Kidney epithelial cell (primary cell): ENCODE results near the gene SF3A2. TPM values are rescaled to one million over a fixed set of nuclear protein-coding genes. Genes with fewer than 3 reads are reported as not detected.

Source experiments
- DNase-seq: peaks from one replicate; pipeline ENCODE4 v3.0.0-alpha.2; 2010; ENCODE audit warnings: low read depth
- H3K27me3 ChIP-seq: 2 replicates; pipeline ENCODE4 v1.6.0; 2011; ENCODE audit warnings: low read length; ENCODE audit not compliant: control insufficient read depth, insufficient read depth
- H3K36me3 ChIP-seq: 2 replicates; pipeline ENCODE4 v1.5.1; 2011; ENCODE audit warnings: low read length; ENCODE audit not compliant: control insufficient read depth, insufficient read depth
- H3K4me3 ChIP-seq: 2 replicates; pipeline ENCODE4 v1.5.1; 2011; ENCODE audit warnings: low read depth, mild to moderate bottlenecking, control low read depth, low read length
- CTCF ChIP-seq: IDR thresholded peaks from 2 replicates; pipeline ENCODE4 v1.5.1; 2011; ENCODE audit warnings: mild to moderate bottlenecking, moderate library complexity, low read length, control low read depth, inconsistent platforms; ENCODE audit not compliant: insufficient read depth, poor library complexity, severe bottlenecking
- total RNA-seq: library from RNA; depleted of rRNA; stranded (reverse); fragments of >200 nt; gene quantifications from 2 replicates; pipeline ENCODE4 v1.2.3, GENCODE V29; 2015

SF3A2 gene
- total RNA-seq, 1 donor from 2014 or later, result 72.4 TPM

- no peaks in the 10 kb centered on the region for H3K27me3 ChIP-seq
- no peak overlapping the region for H3K4me3 ChIP-seq
- TF ChIP-seq CTCF, result no peak
- DNase-seq, result no peak
- H3K36me3 ChIP-seq, result no peaks in the 10 kb centered on the region
These were observed 11.1 kb upstream of the SF3A2 start for GRCh38 chr19:2225415-2226050.

DNA sequence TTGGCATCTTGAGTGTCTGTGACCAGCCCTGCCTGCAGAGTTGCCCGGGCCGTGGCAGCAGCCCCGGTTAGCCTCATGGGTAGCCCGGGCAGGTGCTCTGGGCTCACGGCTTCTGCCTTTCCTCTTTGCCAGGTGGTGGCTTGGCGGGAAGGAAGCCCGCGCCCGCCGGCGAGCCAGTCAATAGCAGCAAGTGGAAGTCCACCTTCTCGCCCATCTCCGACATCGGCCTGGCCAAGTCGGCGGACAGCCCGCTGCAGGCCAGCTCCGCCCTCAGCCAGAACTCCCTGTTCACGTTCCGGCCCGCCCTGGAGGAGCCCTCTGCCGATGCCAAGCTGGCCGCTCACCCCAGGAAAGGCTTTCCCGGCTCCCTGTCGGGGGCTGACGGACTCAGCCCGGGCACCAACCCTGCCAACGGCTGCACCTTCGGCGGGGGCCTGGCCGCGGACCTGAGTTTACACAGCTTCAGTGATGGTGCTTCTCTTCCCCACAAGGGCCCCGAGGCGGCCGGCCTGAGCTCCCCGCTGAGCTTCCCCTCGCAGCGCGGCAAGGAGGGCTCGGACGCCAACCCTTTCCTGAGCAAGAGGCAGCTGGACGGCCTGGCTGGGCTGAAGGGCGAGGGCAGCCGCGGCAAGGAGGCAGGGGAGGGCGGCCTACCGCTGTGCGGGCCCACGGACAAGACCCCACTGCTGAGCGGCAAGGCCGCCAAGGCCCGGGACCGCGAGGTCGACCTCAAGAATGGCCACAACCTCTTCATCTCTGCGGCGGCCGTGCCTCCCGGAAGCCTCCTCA is 10.4 kb upstream of the SF3A2 start:
- no peak for TF ChIP-seq CTCF
- peaks cover 1% of the 10 kb centered on the region for H3K36me3 ChIP-seq
- DNase-seq, result no peak
- no peaks in the 10 kb centered on the region for H3K27me3 ChIP-seq
- no peak overlapping the region for H3K4me3 ChIP-seq

- no peak for TF ChIP-seq CTCF
- Histone ChIP-seq H3K4me3 (no peak overlapping the region), H3K27me3 (no peaks in the 10 kb centered on the region), H3K36me3 (peaks cover 1% of the 10 kb centered on the region)
- DNase-seq, result no peak
These were observed 9.7 kb upstream of the SF3A2 start for GRCh38 chr19:2226840-2227360.

DNA sequence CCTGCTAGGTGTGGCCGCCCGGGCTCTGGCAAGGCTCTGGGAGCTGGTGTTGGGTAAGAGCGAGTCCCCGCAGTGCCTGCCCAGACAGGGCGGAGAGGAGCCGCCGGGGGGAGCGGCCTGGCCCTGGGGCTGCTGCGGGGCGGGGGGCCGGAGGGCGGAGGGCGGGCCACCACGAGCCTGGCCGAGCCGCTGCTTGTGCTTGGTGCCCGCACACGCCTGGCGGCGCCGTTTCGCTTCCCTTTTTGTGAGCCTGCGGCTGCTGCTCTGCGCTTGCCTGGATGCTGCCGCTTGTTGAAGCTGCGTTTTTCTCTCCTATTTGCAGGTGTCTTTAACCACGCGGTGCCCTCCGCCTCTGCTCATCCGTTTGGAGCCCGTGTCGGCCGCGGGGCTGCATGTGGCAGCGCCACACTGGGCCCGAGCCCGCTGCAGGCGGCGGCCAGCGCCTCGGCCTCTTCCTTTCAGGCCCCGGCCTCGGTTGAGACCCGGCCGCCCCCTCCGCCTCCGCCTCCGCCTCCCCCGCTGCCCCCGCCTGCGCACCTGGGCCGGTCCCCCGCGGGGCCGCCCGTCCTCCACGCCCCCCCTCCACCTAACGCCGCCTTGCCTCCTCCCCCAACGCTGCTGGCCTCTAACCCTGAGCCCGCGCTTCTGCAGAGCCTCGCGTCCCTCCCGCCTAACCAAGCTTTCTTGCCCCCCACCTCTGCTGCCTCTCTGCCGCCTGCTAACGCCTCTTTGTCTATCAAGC is 9.0 kb upstream of the SF3A2 start:
- no peak for DNase-seq
- no peak for TF ChIP-seq CTCF
- Histone ChIP-seq H3K4me3 (no peak overlapping the region), H3K27me3 (no peaks in the 10 kb centered on the region), H3K36me3 (peaks cover 1% of the 10 kb centered on the region)

DNA sequence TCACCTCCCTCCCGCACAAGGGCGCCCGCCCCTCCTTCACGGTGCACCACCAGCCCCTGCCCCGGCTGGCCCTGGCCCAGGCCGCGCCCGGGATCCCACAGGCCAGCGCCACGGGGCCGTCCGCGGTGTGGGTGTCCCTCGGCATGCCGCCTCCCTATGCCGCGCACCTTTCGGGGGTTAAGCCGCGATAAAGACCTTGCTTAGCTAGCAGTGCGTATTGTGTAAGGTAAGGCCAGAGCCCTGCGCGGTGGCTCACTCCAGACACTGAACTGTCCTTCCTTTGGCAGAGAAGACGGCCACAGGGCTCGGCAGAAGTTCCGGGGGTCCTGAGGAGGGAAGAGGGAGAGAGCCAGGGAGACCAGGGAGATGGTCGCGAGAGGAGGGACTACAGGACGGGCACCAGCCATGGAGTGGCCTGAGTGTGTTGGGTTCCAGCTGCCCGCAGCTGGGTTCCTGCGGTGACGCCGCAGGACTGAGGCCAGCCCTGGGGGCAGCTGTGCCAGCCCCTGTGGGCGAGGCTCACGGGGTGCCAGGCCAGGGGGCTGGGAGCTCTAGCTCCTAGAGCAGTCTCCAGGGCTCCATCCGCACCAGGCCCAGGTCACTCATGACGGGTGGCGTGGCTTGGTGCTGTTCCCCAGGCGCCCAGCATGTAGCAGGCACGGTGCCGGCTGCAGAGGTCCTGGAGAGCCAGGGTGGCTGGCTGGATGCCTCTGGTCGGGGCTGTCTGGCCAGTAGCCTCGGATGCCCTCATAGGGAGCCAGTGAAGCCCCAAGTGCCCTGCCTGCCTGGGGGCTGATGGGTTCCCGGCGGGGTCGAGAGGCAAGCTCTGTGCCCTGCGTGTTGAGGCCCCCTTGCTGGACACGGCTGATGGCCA is 8.2 kb upstream of the SF3A2 start:
- Histone ChIP-seq H3K4me3 (no peak overlapping the region), H3K27me3 (no peaks in the 10 kb centered on the region), H3K36me3 (peaks cover 1% of the 10 kb centered on the region)
- no peak for DNase-seq
- TF ChIP-seq CTCF, result no peak
